H1 (cell line): Measurements from ENCODE around the gene AKTIP.

Experiments used
- CBX8 ChIP-seq: fragments of 300-800, 300-1000 bp; sonication (generic); IDR thresholded peaks from 2 replicates; pipeline ENCODE4 v1.7.1; 2016; ENCODE audit warnings: low read depth, low read length, borderline replicate concordance
- CTCF ChIP-seq, 3 experiments: IDR thresholded peaks; 1 replicate in 2 of 3; 2 replicates in 1 of 3; pipeline versions ENCODE4 v1.5.1 to v1.6.1; 2011; ENCODE audit warnings: low read length in 3 of 3, mild to moderate bottlenecking in 3 of 3, inconsistent platforms in 2 of 3, low read depth in 1 of 3, moderate library complexity in 1 of 3; ENCODE audit not compliant: insufficient read depth in 1 of 3; ENCODE audit errors: control extremely low read depth in 1 of 3
- E2F6 ChIP-seq: IDR thresholded peaks from 2 replicates; pipeline ENCODE4 v1.6.1; 2012; ENCODE audit warnings: inconsistent platforms
- EP300 ChIP-seq, 2 experiments: IDR thresholded peaks; 1 replicate in 1 of 2; 2 replicates in 1 of 2; pipeline ENCODE4 v1.6.1; 2011 to 2012; ENCODE audit warnings: low read depth in 2 of 2, low read length in 2 of 2, mild to moderate bottlenecking in 2 of 2, borderline replicate concordance in 1 of 2, inconsistent platforms in 1 of 2, moderate library complexity in 1 of 2
- GTF2F1 ChIP-seq: IDR thresholded peaks from 2 replicates; pipeline ENCODE4 v1.6.1; 2012; ENCODE audit warnings: low read depth, low read length, improper control_type of control experiment, borderline replicate concordance
- RBBP5 ChIP-seq: IDR thresholded peaks from 2 replicates; pipeline ENCODE4 v1.7.1; 2012; ENCODE audit warnings: low read depth, mild to moderate bottlenecking, inconsistent platforms, low read length, moderate library complexity, borderline replicate concordance

DNA sequence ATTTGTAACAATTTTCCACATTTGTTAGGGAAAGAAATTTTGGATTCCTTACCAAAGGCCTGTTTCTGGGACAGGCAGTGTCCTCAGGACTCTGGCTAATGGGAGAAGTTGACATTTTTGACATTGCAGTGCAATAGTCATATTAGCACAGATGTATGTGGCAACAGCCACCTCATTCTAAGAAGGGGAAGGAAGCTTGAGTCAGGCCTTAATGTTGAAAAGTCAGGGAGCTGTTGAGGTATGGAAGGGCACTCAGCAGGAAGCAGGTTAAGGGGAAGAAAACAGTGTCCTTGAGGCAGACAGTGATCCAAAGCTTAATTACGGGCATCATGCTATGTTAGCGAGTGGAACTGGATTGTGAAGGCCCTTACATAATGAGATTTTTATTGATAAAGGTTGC, 20.9 kb downstream of the AKTIP start:
- no peak for TF ChIP-seq E2F6
- no peak for TF ChIP-seq CTCF (IDR thresholded peaks at IDR 0.05; ENCODE audit: control extremely low read depth in 1 of 3, insufficient read depth in 1 of 3, low read depth in 1 of 3, low read length in 3 of 3)
- TF ChIP-seq RBBP5, result no peak
- TF ChIP-seq GTF2F1, result no peak
- no peak for TF ChIP-seq EP300 (IDR thresholded peaks at IDR 0.05; ENCODE audit: borderline replicate concordance in 1 of 2, low read depth in 2 of 2, low read length in 2 of 2)
- TF ChIP-seq CBX8, result no peak
